ENCODE measurements around the gene RAB8B.

RAB8B gene

GRCh38 chr15:63252292-63252691, 62.9 kb downstream of the RAB8B start:
- H3K36me3 ChIP-seq (ENCODE audit: control insufficient read depth, insufficient read depth, low read length): peaks cover 9% of the 10 kb centered on the region; the same call in 1 of the 2 replicates
- no peak overlapping the region for H3K27ac ChIP-seq (ENCODE audit: low read depth, low read length)
- H3K9me3 ChIP-seq (ENCODE audit: control insufficient read depth, insufficient read depth, low read length): no peaks in the 10 kb centered on the region
- H3K4me3 ChIP-seq (ENCODE audit: low read depth, low read length): no peak overlapping the region
- H3K9ac ChIP-seq (ENCODE audit: low read depth, low read length): no peak overlapping the region
- H3K4me1 ChIP-seq (ENCODE audit: control insufficient read depth, insufficient read depth, low read length): peaks cover 24% of the 10 kb centered on the region
- H3K27me3 ChIP-seq (ENCODE audit: control insufficient read depth, insufficient read depth, low read length): no peaks in the 10 kb centered on the region

GRCh38 chr15:63254991-63255390, 65.6 kb downstream of the RAB8B start:
- H3K4me3 ChIP-seq (ENCODE audit: low read depth, low read length): no peak overlapping the region
- H3K9ac ChIP-seq (ENCODE audit: low read depth, low read length): no peak overlapping the region
- peaks cover 25% of the 10 kb centered on the region for H3K4me1 ChIP-seq (ENCODE audit: control insufficient read depth, insufficient read depth, low read length)
- no peaks in the 10 kb centered on the region for H3K9me3 ChIP-seq (ENCODE audit: control insufficient read depth, insufficient read depth, low read length)
- peaks cover 23% of the 10 kb centered on the region for H3K36me3 ChIP-seq (ENCODE audit: control insufficient read depth, insufficient read depth, low read length)
- peak overlapping the region; percentile 96 for H3K27ac ChIP-seq (ENCODE audit: low read depth, low read length)
- no peaks in the 10 kb centered on the region for H3K27me3 ChIP-seq (ENCODE audit: control insufficient read depth, insufficient read depth, low read length)

GRCh38 chr15:63255489-63255990, 66.1 kb downstream of the RAB8B start:
- H3K9me3 ChIP-seq (ENCODE audit: control insufficient read depth, insufficient read depth, low read length): no peaks in the 10 kb centered on the region
- H3K4me3 ChIP-seq (ENCODE audit: low read depth, low read length): peak overlapping the region; percentile 12; the same call in 1 of the 2 replicates
- H3K27me3 ChIP-seq (ENCODE audit: control insufficient read depth, insufficient read depth, low read length): no peaks in the 10 kb centered on the region
- peaks cover 23% of the 10 kb centered on the region for H3K36me3 ChIP-seq (ENCODE audit: control insufficient read depth, insufficient read depth, low read length)
- peaks cover 25% of the 10 kb centered on the region for H3K4me1 ChIP-seq (ENCODE audit: control insufficient read depth, insufficient read depth, low read length)
- peak overlapping the region; percentile 96 for H3K27ac ChIP-seq (ENCODE audit: low read depth, low read length)
- H3K9ac ChIP-seq (ENCODE audit: low read depth, low read length): no peak overlapping the region

GRCh38 chr15:63256433-63257274, 67.2 kb downstream of the RAB8B start:
- H3K36me3 ChIP-seq (ENCODE audit: control insufficient read depth, insufficient read depth, low read length): peaks cover 29% of the 10 kb centered on the region
- no peaks in the 10 kb centered on the region for H3K9me3 ChIP-seq (ENCODE audit: control insufficient read depth, insufficient read depth, low read length)
- H3K27me3 ChIP-seq (ENCODE audit: control insufficient read depth, insufficient read depth, low read length): no peaks in the 10 kb centered on the region
- peak overlapping the region; percentile 12; the same call in 1 of the 2 replicates for H3K4me3 ChIP-seq (ENCODE audit: low read depth, low read length)
- peak overlapping the region; percentile 96 for H3K27ac ChIP-seq (ENCODE audit: low read depth, low read length)
- H3K4me1 ChIP-seq (ENCODE audit: control insufficient read depth, insufficient read depth, low read length): peaks cover 25% of the 10 kb centered on the region
- H3K9ac ChIP-seq (ENCODE audit: low read depth, low read length): no peak overlapping the region

GRCh38 chr15:63258658-63259057, 69.3 kb downstream of the RAB8B start:
- no peak overlapping the region for H3K9ac ChIP-seq (ENCODE audit: low read depth, low read length)
- no peak overlapping the region for H3K27ac ChIP-seq (ENCODE audit: low read depth, low read length)
- H3K9me3 ChIP-seq (ENCODE audit: control insufficient read depth, insufficient read depth, low read length): no peaks in the 10 kb centered on the region
- peaks cover 25% of the 10 kb centered on the region for H3K4me1 ChIP-seq (ENCODE audit: control insufficient read depth, insufficient read depth, low read length)
- H3K4me3 ChIP-seq (ENCODE audit: low read depth, low read length): no peak overlapping the region
- no peaks in the 10 kb centered on the region for H3K27me3 ChIP-seq (ENCODE audit: control insufficient read depth, insufficient read depth, low read length)
- peaks cover 42% of the 10 kb centered on the region for H3K36me3 ChIP-seq (ENCODE audit: control insufficient read depth, insufficient read depth, low read length)

GRCh38 chr15:63260791-63261190, 71.4 kb downstream of the RAB8B start:
- Histone ChIP-seq H3K27ac (ENCODE audit: low read depth, low read length) (no peak overlapping the region), H3K27me3 (ENCODE audit: control insufficient read depth, insufficient read depth, low read length) (no peaks in the 10 kb centered on the region), H3K9me3 (ENCODE audit: control insufficient read depth, insufficient read depth, low read length) (no peaks in the 10 kb centered on the region), H3K4me3 (ENCODE audit: low read depth, low read length) (no peak overlapping the region), H3K36me3 (ENCODE audit: control insufficient read depth, insufficient read depth, low read length) (peaks cover 51% of the 10 kb centered on the region), H3K4me1 (ENCODE audit: control insufficient read depth, insufficient read depth, low read length) (peaks cover 16% of the 10 kb centered on the region), H3K9ac (ENCODE audit: low read depth, low read length) (no peak overlapping the region)

- Histone ChIP-seq H3K27me3 (ENCODE audit: control insufficient read depth, insufficient read depth, low read length) (no peaks in the 10 kb centered on the region), H3K4me3 (ENCODE audit: low read depth, low read length) (no peak overlapping the region), H3K9ac (ENCODE audit: low read depth, low read length) (no peak overlapping the region), H3K4me1 (ENCODE audit: control insufficient read depth, insufficient read depth, low read length) (peaks cover 11% of the 10 kb centered on the region), H3K36me3 (ENCODE audit: control insufficient read depth, insufficient read depth, low read length) (peaks cover 54% of the 10 kb centered on the region), H3K27ac (ENCODE audit: low read depth, low read length) (no peak overlapping the region), H3K9me3 (ENCODE audit: control insufficient read depth, insufficient read depth, low read length) (no peaks in the 10 kb centered on the region)
Observed at GRCh38 chr15:63261311-63261710, 71.9 kb downstream of the RAB8B start.

GRCh38 chr15:63263519-63263918, 74.1 kb downstream of the RAB8B start:
- H3K4me1 ChIP-seq (ENCODE audit: control insufficient read depth, insufficient read depth, low read length): no peaks in the 10 kb centered on the region
- H3K9me3 ChIP-seq (ENCODE audit: control insufficient read depth, insufficient read depth, low read length): no peaks in the 10 kb centered on the region
- H3K27ac ChIP-seq (ENCODE audit: low read depth, low read length): no peak overlapping the region
- H3K36me3 ChIP-seq (ENCODE audit: control insufficient read depth, insufficient read depth, low read length): peaks cover 53% of the 10 kb centered on the region
- H3K4me3 ChIP-seq (ENCODE audit: low read depth, low read length): no peak overlapping the region
- no peaks in the 10 kb centered on the region for H3K27me3 ChIP-seq (ENCODE audit: control insufficient read depth, insufficient read depth, low read length)
- no peak overlapping the region for H3K9ac ChIP-seq (ENCODE audit: low read depth, low read length)

GRCh38 chr15:63264688-63265293, 75.4 kb downstream of the RAB8B start:
- Histone ChIP-seq H3K36me3 (ENCODE audit: control insufficient read depth, insufficient read depth, low read length) (peaks cover 44% of the 10 kb centered on the region), H3K27ac (ENCODE audit: low read depth, low read length) (no peak overlapping the region), H3K4me3 (ENCODE audit: low read depth, low read length) (no peak overlapping the region), H3K9me3 (ENCODE audit: control insufficient read depth, insufficient read depth, low read length) (no peaks in the 10 kb centered on the region), H3K4me1 (ENCODE audit: control insufficient read depth, insufficient read depth, low read length) (no peaks in the 10 kb centered on the region), H3K9ac (ENCODE audit: low read depth, low read length) (no peak overlapping the region), H3K27me3 (ENCODE audit: control insufficient read depth, insufficient read depth, low read length) (no peaks in the 10 kb centered on the region)

GRCh38 chr15:63274427-63274826, 85.0 kb downstream of the RAB8B start:
- H3K4me1 ChIP-seq (ENCODE audit: control insufficient read depth, insufficient read depth, low read length): peaks cover 14% of the 10 kb centered on the region
- peaks cover 6% of the 10 kb centered on the region; the same call in 1 of the 2 replicates for H3K9me3 ChIP-seq (ENCODE audit: control insufficient read depth, insufficient read depth, low read length)
- H3K27ac ChIP-seq (ENCODE audit: low read depth, low read length): no peak overlapping the region
- peaks cover 14% of the 10 kb centered on the region; the same call in 1 of the 2 replicates for H3K27me3 ChIP-seq (ENCODE audit: control insufficient read depth, insufficient read depth, low read length)
- no peak overlapping the region for H3K9ac ChIP-seq (ENCODE audit: low read depth, low read length)
- H3K36me3 ChIP-seq (ENCODE audit: control insufficient read depth, insufficient read depth, low read length): no peaks in the 10 kb centered on the region
- H3K4me3 ChIP-seq (ENCODE audit: low read depth, low read length): no peak overlapping the region

All from HUES48 (cell line).